ENCODE data around the gene CAPN14.

Gene CAPN14

DNA sequence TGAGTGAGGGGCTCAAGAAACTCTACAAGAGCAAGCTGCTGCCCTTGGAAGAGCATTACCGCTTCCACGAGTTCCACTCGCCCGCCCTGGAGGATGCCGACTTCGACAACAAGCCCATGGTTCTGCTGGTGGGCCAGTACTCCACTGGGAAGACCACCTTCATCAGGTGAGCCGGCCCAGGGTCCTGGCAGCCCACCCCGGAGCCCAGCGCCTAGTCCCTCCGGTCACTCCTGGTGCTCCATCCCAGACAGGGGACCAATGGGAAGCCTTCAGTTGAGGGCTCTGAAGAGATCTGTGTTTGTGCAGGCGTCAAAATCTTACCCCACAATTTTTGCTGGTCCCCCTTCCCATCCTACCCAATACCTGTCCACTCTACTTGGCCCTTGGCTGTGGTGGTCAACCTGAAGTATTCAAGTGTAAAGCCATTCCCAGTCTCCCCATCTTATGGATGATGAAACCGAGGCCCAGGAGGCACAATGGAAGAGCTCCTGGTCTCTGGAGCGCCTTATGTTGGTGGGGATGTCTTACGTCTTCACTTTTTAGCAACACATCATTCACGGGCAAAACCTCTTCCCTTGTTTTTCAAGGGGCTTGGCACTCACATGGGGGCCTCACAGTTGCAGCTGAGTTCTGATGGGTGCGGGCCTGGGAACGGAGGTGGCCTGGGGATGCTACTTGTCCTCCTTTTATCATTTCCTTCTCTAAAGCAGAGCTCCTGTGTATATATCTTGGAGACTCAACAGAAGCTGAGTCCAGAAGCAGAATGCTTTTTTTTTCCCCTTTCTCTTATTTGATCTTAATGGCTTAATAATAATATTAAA, 17.6 kb upstream of the CAPN14 start:
- peak overlapping the region; percentile 87 for H2AFZ ChIP-seq (ENCODE audit: low read length, unreplicated experiment)
- H3K27me3 ChIP-seq (ENCODE audit: insufficient read depth, low read length), result peaks cover 22% of the 10 kb centered on the region
- H3K4me3 ChIP-seq (ENCODE audit: low read depth, low read length), result peak overlapping the region; percentile 90
- no peaks in the 10 kb centered on the region for H3K79me2 ChIP-seq (ENCODE audit: control insufficient read depth, insufficient read depth, low read length, unreplicated experiment)
- no peak overlapping the region for H3K27ac ChIP-seq (ENCODE audit: low read depth, low read length)
- H3K36me3 ChIP-seq (ENCODE audit: insufficient read depth, low read length), result no peaks in the 10 kb centered on the region
- peaks cover 5% of the 10 kb centered on the region for H3K4me1 ChIP-seq (ENCODE audit: control insufficient read depth, insufficient read depth, low read length, unreplicated experiment)

DNA sequence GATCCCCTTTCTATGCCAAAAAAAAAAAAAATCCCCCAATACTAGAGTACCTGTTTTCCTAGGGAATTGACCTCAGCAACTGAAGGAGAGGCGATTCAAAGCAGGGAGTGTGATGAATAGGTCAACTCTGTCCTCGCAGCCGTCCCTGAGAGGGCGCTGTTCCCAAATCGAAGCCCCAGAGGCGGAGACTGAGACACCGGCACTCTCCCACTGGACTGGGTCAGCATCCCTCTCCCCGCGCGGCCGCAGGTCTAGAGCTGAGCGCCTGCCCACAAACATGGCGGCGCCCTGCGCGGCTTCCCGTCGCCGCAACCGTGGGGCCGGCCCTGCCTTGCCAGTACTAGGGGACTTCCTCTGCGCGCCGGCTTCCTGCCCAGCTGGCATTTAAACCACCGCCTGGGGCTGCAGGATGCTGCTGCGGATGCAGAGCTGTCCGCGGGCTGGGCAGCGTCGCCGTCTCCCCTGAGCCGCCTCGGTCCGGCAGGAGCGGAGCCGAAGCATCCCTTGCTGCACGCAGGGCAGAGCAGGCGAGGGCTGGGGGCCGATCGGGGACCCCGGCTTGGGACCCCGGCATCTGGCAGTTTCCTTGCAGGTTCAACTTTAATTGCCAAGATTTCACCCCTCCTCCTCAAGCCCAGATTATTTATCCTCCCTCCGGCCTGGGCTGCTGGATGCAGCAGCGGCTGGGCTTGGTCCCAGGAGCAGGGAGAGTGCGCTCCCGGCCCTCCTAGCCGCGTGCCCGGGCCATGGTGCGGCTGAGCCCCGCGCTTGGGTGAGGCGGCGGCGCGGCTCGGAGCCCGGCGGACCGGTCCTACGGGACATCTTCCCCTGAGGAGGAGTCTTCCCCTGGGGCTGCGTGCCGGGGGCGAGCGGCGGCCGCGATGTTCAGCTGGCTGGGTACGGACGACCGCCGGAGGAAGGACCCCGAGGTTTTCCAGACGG, 16.7 kb upstream of the CAPN14 start, which contains the start of gene EHD3:
EHD3 (plus strand) TSS at position 412 of the 942 bp plus-strand sequence; CDS start at position 882, 470 bp downstream.
- Histone ChIP-seq H3K36me3 (ENCODE audit: insufficient read depth, low read length) (no peaks in the 10 kb centered on the region), H3K27me3 (ENCODE audit: insufficient read depth, low read length) (peaks cover 27% of the 10 kb centered on the region), H3K4me1 (ENCODE audit: control insufficient read depth, insufficient read depth, low read length, unreplicated experiment) (peaks cover 5% of the 10 kb centered on the region), H3K27ac (ENCODE audit: low read depth, low read length) (no peak within 1 kb of the TSS), H2AFZ (ENCODE audit: low read length, unreplicated experiment) (peak within 1 kb of the TSS; percentile 87), H3K4me3 (ENCODE audit: low read depth, low read length) (peak within 1 kb of the TSS; percentile 90), H3K79me2 (ENCODE audit: control insufficient read depth, insufficient read depth, low read length, unreplicated experiment) (no peaks in the 10 kb centered on the region)

DNA sequence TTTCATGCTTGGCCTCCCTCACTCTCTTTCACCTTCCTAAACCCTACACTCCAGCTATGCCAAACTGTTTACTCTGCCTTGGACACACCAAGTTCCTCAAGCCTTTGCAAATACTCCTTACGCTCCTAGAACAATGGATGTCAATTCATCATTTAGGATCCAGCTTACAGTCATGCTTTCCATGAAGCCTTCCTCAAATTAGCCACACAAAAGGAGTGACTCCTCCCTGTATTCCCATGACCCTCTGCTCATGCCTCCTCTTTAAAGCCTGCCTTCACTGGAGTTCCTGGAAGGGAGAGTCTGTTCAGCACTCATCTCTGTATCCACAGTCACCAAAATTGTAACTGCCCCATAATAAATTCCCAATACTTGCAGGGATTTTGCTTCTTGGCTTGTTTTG, 15.9 kb upstream of the CAPN14 start:
- peak overlapping the region; percentile 90 for H3K4me3 ChIP-seq (ENCODE audit: low read depth, low read length)

DNA sequence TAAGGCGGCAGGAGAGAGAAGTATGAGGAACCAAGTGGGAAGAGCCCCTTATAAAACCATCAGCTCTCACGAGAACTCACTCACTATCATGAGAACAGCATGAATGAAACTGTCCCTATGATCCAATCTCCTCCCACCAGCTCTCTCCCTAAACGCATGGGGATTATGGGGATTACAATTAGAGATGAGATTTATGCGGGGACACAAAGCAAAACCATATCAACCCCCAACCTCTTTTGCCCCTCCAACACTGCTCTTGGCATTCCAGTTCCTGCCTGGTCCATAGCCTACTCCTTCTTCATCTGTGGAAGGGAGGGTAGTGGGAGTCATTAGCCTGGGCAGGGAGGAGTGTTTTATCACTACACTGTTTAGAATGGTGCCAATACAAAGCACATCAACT, 15.3 kb upstream of the CAPN14 start:
- no peak overlapping the region for H2AFZ ChIP-seq (ENCODE audit: low read length, unreplicated experiment)
- no peak overlapping the region for H3K4me3 ChIP-seq (ENCODE audit: low read depth, low read length)
- H3K27ac ChIP-seq (ENCODE audit: low read depth, low read length), result no peak overlapping the region
- H3K4me1 ChIP-seq (ENCODE audit: control insufficient read depth, insufficient read depth, low read length, unreplicated experiment), result peaks cover 5% of the 10 kb centered on the region
- H3K36me3 ChIP-seq (ENCODE audit: insufficient read depth, low read length), result no peaks in the 10 kb centered on the region
- H3K27me3 ChIP-seq (ENCODE audit: insufficient read depth, low read length), result peaks cover 41% of the 10 kb centered on the region
- H3K79me2 ChIP-seq (ENCODE audit: control insufficient read depth, insufficient read depth, low read length, unreplicated experiment), result no peaks in the 10 kb centered on the region

More for the DNA sequence above, 15.9 kb upstream of the CAPN14 start:
- H3K4me1 ChIP-seq (ENCODE audit: control insufficient read depth, insufficient read depth, low read length, unreplicated experiment), result peaks cover 5% of the 10 kb centered on the region
- no peaks in the 10 kb centered on the region for H3K79me2 ChIP-seq (ENCODE audit: control insufficient read depth, insufficient read depth, low read length, unreplicated experiment)
- H2AFZ ChIP-seq (ENCODE audit: low read length, unreplicated experiment), result no peak overlapping the region
- H3K36me3 ChIP-seq (ENCODE audit: insufficient read depth, low read length), result no peaks in the 10 kb centered on the region
- peaks cover 35% of the 10 kb centered on the region for H3K27me3 ChIP-seq (ENCODE audit: insufficient read depth, low read length)
- no peak overlapping the region for H3K27ac ChIP-seq (ENCODE audit: low read depth, low read length)

DNA sequence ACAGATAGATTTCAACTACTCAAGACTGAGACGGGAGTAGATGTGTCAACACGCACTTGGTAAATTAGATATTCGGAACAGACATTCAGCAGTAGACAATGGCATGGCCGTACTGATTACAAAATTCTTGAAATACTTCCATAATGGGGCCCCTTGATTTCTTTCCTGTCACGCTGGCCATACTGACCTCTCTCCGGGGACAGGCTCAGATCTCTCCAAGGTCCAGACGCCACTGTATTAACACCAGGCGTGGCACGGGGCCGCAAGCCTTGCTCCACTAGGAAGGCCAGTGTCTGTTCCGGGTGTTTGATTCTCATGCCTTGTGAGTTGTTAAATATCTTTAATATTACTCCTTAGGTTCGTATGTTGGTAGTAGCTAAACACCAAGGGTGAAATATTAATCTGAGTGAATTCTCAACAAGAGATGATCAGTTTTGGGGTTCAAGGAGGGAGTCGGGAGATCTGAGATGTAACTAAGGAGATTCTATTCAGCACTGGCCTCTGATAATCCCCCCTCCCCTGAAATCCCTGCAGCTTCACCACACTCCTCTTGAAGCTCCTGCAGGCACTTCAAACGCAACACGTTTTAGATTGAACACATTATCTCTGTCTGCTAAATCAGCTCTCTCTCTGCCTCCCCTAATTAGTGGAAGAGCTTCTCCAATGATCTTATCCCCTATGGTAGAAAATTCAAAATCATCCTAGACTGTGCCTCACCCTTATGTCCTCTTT, 14.4 kb upstream of the CAPN14 start:
- Histone ChIP-seq H3K27me3 (ENCODE audit: insufficient read depth, low read length) (peaks cover 50% of the 10 kb centered on the region), H3K4me1 (ENCODE audit: control insufficient read depth, insufficient read depth, low read length, unreplicated experiment) (peaks cover 5% of the 10 kb centered on the region), H2AFZ (ENCODE audit: low read length, unreplicated experiment) (no peak overlapping the region), H3K79me2 (ENCODE audit: control insufficient read depth, insufficient read depth, low read length, unreplicated experiment) (no peaks in the 10 kb centered on the region), H3K36me3 (ENCODE audit: insufficient read depth, low read length) (no peaks in the 10 kb centered on the region), H3K4me3 (ENCODE audit: low read depth, low read length) (no peak overlapping the region), H3K27ac (ENCODE audit: low read depth, low read length) (no peak overlapping the region)

DNA sequence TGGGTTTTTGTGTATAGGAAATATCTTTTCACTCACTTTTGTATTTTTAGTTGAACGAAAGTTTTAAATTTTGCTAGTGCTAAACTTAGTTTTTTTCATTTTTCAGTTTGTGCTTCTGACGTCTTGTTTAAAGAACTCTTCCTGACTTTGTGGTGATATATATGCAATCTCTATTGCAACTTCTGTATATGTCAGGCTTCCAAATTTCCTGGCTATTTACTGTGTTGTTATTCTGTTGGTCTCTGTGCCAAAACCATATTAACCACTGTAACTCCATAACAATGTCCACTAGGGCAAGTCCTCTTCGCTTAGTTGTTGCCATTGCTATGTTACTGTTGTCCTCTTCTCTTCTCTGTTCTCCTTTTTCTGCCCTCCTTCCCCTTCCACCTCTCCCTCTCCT, 13.4 kb upstream of the CAPN14 start:
- peaks cover 2% of the 10 kb centered on the region for H3K4me1 ChIP-seq (ENCODE audit: control insufficient read depth, insufficient read depth, low read length, unreplicated experiment)

DNA sequence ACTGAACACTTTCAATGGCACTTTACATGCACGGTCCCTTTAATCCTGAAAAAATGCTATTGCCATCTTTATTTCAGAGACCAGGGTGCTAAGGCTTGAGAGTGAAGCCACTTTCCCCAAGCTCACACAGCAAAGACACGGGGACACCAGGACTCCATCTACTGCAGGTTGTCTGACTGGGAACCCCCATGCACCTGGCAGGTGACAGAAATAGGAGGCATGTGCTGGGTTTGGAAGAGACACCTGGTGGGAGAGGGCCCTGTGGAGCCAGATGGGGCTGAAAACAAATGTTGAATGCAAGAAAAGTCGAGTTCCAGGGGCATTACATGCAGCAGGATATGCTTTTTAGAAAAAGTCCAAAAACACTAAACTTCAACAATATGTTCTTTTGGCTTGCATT, 11.4 kb upstream of the CAPN14 start:
- H3K36me3 ChIP-seq (ENCODE audit: insufficient read depth, low read length), result no peaks in the 10 kb centered on the region
- no peak overlapping the region for H3K27ac ChIP-seq (ENCODE audit: low read depth, low read length)
- H3K27me3 ChIP-seq (ENCODE audit: insufficient read depth, low read length), result peaks cover 75% of the 10 kb centered on the region
- no peak overlapping the region for H2AFZ ChIP-seq (ENCODE audit: low read length, unreplicated experiment)
- H3K4me3 ChIP-seq (ENCODE audit: low read depth, low read length), result no peak overlapping the region
- H3K4me1 ChIP-seq (ENCODE audit: control insufficient read depth, insufficient read depth, low read length, unreplicated experiment), result no peaks in the 10 kb centered on the region
- H3K79me2 ChIP-seq (ENCODE audit: control insufficient read depth, insufficient read depth, low read length, unreplicated experiment), result no peaks in the 10 kb centered on the region

More for the DNA sequence above, 13.4 kb upstream of the CAPN14 start:
- Histone ChIP-seq H3K27ac (ENCODE audit: low read depth, low read length) (no peak overlapping the region), H3K36me3 (ENCODE audit: insufficient read depth, low read length) (no peaks in the 10 kb centered on the region), H3K27me3 (ENCODE audit: insufficient read depth, low read length) (peaks cover 59% of the 10 kb centered on the region), H3K4me3 (ENCODE audit: low read depth, low read length) (no peak overlapping the region), H2AFZ (ENCODE audit: low read length, unreplicated experiment) (no peak overlapping the region), H3K79me2 (ENCODE audit: control insufficient read depth, insufficient read depth, low read length, unreplicated experiment) (no peaks in the 10 kb centered on the region)

DNA sequence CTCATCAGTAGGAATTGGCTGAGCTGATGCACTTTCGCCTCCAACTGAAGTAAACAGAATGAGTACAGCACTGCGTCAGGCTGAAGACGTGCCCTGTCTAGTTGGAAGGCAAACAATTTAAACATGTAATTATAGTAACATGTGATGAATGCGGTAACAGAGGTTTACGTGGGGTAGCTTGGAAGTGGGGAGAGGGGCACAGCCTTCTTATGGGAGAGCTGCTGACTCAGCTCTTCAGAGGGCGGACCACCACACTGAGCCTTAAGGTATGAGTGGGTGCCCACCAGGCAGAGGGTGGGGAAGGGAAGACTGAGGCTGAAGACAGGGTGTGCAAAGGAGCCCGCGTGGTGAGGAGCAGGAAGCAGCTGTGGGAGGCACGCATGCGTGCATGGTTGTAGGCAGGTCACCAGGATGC, 10.4 kb upstream of the CAPN14 start:
- Histone ChIP-seq H3K4me3 (ENCODE audit: low read depth, low read length) (no peak overlapping the region), H2AFZ (ENCODE audit: low read length, unreplicated experiment) (no peak overlapping the region), H3K27me3 (ENCODE audit: insufficient read depth, low read length) (peaks cover 82% of the 10 kb centered on the region), H3K36me3 (ENCODE audit: insufficient read depth, low read length) (no peaks in the 10 kb centered on the region), H3K27ac (ENCODE audit: low read depth, low read length) (no peak overlapping the region), H3K4me1 (ENCODE audit: control insufficient read depth, insufficient read depth, low read length, unreplicated experiment) (no peaks in the 10 kb centered on the region), H3K79me2 (ENCODE audit: control insufficient read depth, insufficient read depth, low read length, unreplicated experiment) (no peaks in the 10 kb centered on the region)

DNA sequence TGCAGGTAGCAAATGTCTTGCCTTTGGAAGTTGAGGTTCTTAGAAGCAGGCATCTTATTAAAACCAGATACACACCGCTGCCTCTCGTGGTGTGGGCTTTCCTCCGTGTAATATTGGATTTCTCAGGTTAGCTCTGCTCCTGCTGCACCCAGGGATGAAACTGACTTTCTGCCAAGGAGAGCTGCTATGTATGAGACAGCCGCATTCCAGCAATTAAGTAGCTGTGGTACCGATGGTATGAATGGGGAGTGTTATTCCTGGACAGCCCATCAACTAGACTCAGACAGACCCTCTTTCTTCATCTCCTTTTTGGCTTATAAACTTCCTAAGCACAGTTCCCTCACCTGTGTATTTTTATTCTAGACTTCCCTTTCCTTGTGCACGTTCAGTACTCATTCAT, 9.8 kb upstream of the CAPN14 start:
- no peak overlapping the region for H2AFZ ChIP-seq (ENCODE audit: low read length, unreplicated experiment)
- no peaks in the 10 kb centered on the region for H3K36me3 ChIP-seq (ENCODE audit: insufficient read depth, low read length)
- H3K79me2 ChIP-seq (ENCODE audit: control insufficient read depth, insufficient read depth, low read length, unreplicated experiment), result no peaks in the 10 kb centered on the region
- H3K4me3 ChIP-seq (ENCODE audit: low read depth, low read length), result no peak overlapping the region
- H3K4me1 ChIP-seq (ENCODE audit: control insufficient read depth, insufficient read depth, low read length, unreplicated experiment), result no peaks in the 10 kb centered on the region
- H3K27me3 ChIP-seq (ENCODE audit: insufficient read depth, low read length), result peaks cover 88% of the 10 kb centered on the region
- H3K27ac ChIP-seq (ENCODE audit: low read depth, low read length), result no peak overlapping the region

DNA sequence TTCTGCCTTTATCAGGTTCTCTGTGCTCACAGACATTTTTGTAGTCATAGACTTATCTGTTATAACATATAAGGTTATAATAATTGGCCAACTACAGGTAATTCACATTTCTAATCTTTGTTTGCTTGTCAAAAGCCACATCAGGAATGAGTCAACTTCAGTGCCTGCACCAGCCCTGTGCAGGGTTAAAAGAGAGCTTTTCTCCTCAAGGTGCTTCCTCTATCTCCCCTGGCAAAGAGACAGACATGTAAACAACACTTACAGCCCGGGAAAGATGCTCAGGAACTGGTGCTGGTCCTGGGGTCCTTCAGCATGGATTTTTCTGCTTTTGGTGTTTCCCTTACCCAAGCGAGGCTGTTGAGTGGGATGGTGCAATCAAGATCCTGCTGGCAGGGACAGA, 9.0 kb upstream of the CAPN14 start:
- no peaks in the 10 kb centered on the region for H3K79me2 ChIP-seq (ENCODE audit: control insufficient read depth, insufficient read depth, low read length, unreplicated experiment)
- H2AFZ ChIP-seq (ENCODE audit: low read length, unreplicated experiment), result no peak overlapping the region
- no peaks in the 10 kb centered on the region for H3K4me1 ChIP-seq (ENCODE audit: control insufficient read depth, insufficient read depth, low read length, unreplicated experiment)
- H3K27ac ChIP-seq (ENCODE audit: low read depth, low read length), result no peak overlapping the region
- no peak overlapping the region for H3K4me3 ChIP-seq (ENCODE audit: low read depth, low read length)
- peaks cover 88% of the 10 kb centered on the region for H3K27me3 ChIP-seq (ENCODE audit: insufficient read depth, low read length)
- H3K36me3 ChIP-seq (ENCODE audit: insufficient read depth, low read length), result no peaks in the 10 kb centered on the region
